ENCODE measurements around the gene UTP4.

UTP4 gene

DNA sequence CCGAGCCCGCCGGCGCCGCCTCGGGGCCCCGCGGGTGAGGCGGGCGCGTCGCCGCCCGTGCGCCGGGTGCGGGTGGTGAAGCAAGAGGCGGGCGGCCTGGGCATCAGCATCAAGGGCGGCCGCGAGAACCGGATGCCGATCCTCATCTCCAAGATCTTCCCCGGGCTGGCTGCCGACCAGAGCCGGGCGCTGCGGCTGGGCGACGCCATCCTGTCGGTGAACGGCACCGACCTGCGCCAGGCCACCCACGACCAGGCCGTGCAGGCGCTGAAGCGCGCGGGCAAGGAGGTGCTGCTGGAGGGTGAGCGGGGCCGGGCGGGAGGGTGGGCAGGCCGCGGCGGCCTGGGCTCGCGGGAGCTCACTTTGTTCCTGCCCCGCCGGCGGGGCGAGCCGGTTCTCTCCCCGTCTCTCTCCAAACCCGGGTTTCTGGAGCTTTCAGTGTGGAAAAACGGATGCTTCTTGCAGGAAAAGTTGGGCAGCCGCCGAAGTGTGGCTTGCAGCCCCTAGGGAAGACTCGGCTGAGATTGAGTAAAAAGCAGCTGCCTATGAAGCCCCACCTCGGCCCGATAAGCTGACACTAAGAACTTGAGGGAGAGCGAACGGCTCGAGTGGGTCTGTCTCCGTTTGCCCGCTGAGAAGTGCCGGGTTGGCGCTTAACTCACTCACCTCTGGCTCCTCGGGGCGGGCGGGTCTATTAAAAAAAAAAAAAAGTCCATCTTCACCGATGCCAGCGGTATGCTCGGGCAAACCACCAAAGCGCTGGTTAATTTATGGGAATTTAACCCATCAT is 55.2 kb downstream of the UTP4 start:
- Histone ChIP-seq H3K36me3 (ENCODE audit: control insufficient read depth, insufficient read depth, low read length) (no peaks in the 10 kb centered on the region), H3K9ac (ENCODE audit: low read depth, low read length) (peak overlapping the region; percentile 4), H3K4me3 (ENCODE audit: low read depth, low read length) (peak overlapping the region; percentile 64), H3K9me3 (ENCODE audit: control insufficient read depth, insufficient read depth, low read length) (no peaks in the 10 kb centered on the region), H3K4me1 (ENCODE audit: control insufficient read depth, insufficient read depth, low read length) (peaks cover 4% of the 10 kb centered on the region), H3K27me3 (ENCODE audit: control insufficient read depth, insufficient read depth, low read length) (no peaks in the 10 kb centered on the region)

DNA sequence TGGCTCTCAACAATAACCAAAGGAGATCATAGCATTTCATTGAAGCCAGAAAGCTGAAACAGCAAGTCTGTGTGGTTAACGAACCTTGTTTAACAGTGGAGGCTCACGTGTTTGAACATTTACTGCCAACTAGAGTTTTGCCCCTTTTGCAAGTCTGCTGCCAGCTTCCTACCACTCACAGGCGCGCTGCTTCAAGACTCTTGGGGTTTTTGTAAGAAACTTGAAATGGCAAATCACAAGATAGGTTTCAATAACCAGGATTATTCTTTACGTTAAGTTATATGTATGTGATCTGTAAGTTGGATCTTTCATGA is 55.7 kb downstream of the UTP4 start:
- Histone ChIP-seq H3K36me3 (ENCODE audit: control insufficient read depth, insufficient read depth, low read length) (no peaks in the 10 kb centered on the region), H3K9me3 (ENCODE audit: control insufficient read depth, insufficient read depth, low read length) (no peaks in the 10 kb centered on the region), H3K4me1 (ENCODE audit: control insufficient read depth, insufficient read depth, low read length) (peaks cover 4% of the 10 kb centered on the region), H3K4me3 (ENCODE audit: low read depth, low read length) (peak overlapping the region; percentile 64), H3K27me3 (ENCODE audit: control insufficient read depth, insufficient read depth, low read length) (no peaks in the 10 kb centered on the region), H3K9ac (ENCODE audit: low read depth, low read length) (no peak overlapping the region)

DNA sequence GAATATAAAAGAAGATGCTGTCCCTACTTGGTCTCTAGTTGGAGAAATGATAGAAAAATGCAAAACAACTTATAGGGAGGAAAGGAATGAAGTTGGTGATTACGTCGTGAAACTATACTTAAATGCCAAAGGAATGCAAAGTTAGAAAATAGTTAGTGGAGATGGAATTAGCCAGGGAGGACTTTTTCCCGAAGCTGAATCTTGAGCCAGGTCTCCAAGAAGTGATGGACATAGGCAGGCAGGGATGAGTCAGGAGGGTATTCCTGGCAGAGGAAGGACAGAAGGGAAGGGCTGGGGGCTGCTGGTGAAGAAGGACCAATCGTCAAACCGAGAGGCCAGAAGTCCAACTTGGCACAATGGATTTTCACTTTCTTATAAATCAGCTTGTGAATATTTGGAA is 56.3 kb downstream of the UTP4 start:
- H3K4me1 ChIP-seq (ENCODE audit: control insufficient read depth, insufficient read depth, low read length): peaks cover 4% of the 10 kb centered on the region
- no peak overlapping the region for H3K9ac ChIP-seq (ENCODE audit: low read depth, low read length)
- H3K36me3 ChIP-seq (ENCODE audit: control insufficient read depth, insufficient read depth, low read length): no peaks in the 10 kb centered on the region
- no peaks in the 10 kb centered on the region for H3K9me3 ChIP-seq (ENCODE audit: control insufficient read depth, insufficient read depth, low read length)
- peak overlapping the region; percentile 64 for H3K4me3 ChIP-seq (ENCODE audit: low read depth, low read length)
- H3K27me3 ChIP-seq (ENCODE audit: control insufficient read depth, insufficient read depth, low read length): no peaks in the 10 kb centered on the region

DNA sequence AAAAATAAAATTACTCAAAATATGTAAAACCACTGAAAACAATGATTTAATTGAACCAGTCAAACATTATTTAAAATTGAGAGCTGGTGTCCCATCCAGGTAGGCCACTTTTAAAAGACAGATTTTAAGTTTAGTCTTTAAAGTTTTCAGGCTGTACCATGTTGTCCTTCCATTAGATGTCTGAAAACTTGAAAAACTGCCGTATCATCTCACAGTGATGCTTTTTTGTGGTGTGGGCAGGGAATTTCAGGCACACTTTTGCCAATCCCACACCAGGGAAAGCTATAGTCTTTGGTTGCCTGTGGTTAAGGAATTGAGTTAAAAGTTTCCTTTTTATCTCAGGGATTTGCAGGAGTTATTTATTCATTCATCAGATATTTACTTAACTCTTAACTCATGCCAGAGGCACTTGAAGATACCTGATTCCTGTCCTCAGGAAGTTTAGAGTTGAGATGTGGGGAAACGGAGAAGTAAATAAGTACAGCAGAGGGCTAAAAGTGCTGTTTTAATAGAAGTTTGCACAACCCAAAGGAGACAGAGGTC is 57.7 kb downstream of the UTP4 start:
- Histone ChIP-seq H3K4me3 (ENCODE audit: low read depth, low read length) (no peak overlapping the region), H3K4me1 (ENCODE audit: control insufficient read depth, insufficient read depth, low read length) (peaks cover 4% of the 10 kb centered on the region), H3K36me3 (ENCODE audit: control insufficient read depth, insufficient read depth, low read length) (no peaks in the 10 kb centered on the region), H3K9ac (ENCODE audit: low read depth, low read length) (no peak overlapping the region), H3K27me3 (ENCODE audit: control insufficient read depth, insufficient read depth, low read length) (no peaks in the 10 kb centered on the region), H3K9me3 (ENCODE audit: control insufficient read depth, insufficient read depth, low read length) (no peaks in the 10 kb centered on the region)

DNA sequence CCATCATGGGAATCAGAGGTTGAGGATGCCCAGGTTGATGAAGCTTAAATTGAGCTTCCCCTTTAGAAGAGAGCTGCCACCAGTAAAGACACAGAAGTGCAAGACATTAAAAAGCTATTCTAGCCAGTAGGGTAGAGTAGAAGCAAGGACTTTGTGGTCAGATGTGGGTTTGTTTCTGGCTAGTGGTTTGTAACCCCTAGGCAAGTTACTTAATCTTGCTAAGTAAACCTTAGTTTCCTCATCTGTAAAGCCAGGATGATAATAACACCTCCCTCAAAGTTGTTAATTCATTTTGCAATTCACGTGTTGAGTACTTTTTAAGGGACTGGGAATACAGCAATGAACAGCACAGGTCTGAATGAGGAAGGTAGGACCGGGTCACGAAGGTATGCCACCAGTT is 58.1 kb downstream of the UTP4 start:
- Histone ChIP-seq H3K4me3 (ENCODE audit: low read depth, low read length) (no peak overlapping the region), H3K27me3 (ENCODE audit: control insufficient read depth, insufficient read depth, low read length) (no peaks in the 10 kb centered on the region), H3K4me1 (ENCODE audit: control insufficient read depth, insufficient read depth, low read length) (peaks cover 4% of the 10 kb centered on the region), H3K9me3 (ENCODE audit: control insufficient read depth, insufficient read depth, low read length) (no peaks in the 10 kb centered on the region), H3K9ac (ENCODE audit: low read depth, low read length) (no peak overlapping the region), H3K36me3 (ENCODE audit: control insufficient read depth, insufficient read depth, low read length) (no peaks in the 10 kb centered on the region)

DNA sequence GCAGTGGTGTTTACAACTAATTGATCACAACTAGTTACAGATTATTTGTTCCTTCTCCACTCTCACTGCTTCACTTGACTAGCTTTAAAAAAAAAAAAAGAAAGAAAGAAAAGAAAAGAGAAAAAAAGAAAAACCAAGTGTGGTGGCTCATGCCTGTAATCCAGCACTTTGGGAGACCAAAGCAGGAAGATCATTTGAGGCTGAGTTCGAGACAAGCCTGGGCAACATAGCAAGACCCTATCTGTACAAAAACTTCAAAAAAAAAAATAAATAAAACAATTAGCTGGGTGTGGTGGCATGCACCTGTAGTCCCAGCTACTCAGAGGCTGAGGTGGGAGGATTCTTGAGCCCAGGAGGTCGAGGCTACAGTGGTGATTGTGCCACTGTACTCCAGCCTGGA is 58.7 kb downstream of the UTP4 start:
- Histone ChIP-seq H3K27me3 (ENCODE audit: control insufficient read depth, insufficient read depth, low read length) (no peaks in the 10 kb centered on the region), H3K9ac (ENCODE audit: low read depth, low read length) (no peak overlapping the region), H3K4me1 (ENCODE audit: control insufficient read depth, insufficient read depth, low read length) (peaks cover 4% of the 10 kb centered on the region), H3K4me3 (ENCODE audit: low read depth, low read length) (no peak overlapping the region), H3K36me3 (ENCODE audit: control insufficient read depth, insufficient read depth, low read length) (no peaks in the 10 kb centered on the region), H3K9me3 (ENCODE audit: control insufficient read depth, insufficient read depth, low read length) (no peaks in the 10 kb centered on the region)

DNA sequence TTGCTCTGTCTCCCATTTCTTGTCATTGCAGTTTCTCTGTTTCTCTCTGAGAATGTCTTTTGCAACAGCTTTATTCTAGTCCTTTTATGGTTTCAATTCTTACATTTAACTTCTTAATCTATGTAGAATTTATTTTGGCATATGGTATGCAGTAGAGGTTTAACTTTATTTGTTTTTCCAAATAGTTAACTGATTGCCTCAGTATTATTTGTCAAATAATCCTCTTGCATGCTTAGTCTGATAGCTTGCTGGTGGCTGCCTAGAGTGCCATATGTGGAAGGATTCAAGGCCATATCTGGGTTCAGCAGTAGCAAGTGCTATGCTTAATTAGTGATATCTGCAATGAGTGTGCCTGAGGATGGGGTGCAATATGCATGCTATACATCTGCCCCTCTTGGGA is 61.4 kb downstream of the UTP4 start:
- no peak overlapping the region for H3K4me3 ChIP-seq (ENCODE audit: low read depth, low read length)
- H3K36me3 ChIP-seq (ENCODE audit: control insufficient read depth, insufficient read depth, low read length): no peaks in the 10 kb centered on the region

DNA sequence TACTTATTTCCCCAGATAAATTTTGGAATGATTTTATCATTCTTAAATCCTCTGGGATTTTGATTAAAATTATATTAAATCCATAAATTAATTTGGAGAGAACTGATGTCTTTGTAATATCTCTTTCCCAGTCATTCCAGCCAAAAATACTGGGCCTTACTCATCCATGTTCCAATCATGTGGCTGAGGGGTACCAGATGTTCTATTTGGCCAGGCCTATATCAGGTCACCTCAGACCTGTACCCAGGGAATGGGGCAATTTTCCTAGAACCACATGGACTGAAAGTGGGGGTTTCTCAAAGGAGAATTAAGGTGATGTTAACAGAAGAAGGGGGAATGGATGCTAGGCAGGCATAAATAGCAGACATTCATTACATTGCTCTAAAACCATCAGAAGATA is 62.0 kb downstream of the UTP4 start:
- Histone ChIP-seq H3K4me1 (ENCODE audit: control insufficient read depth, insufficient read depth, low read length) (no peaks in the 10 kb centered on the region), H3K27me3 (ENCODE audit: control insufficient read depth, insufficient read depth, low read length) (no peaks in the 10 kb centered on the region)

More for the DNA sequence above, 61.4 kb downstream of the UTP4 start:
- H3K4me1 ChIP-seq (ENCODE audit: control insufficient read depth, insufficient read depth, low read length): no peaks in the 10 kb centered on the region
- no peaks in the 10 kb centered on the region for H3K27me3 ChIP-seq (ENCODE audit: control insufficient read depth, insufficient read depth, low read length)
- H3K9me3 ChIP-seq (ENCODE audit: control insufficient read depth, insufficient read depth, low read length): no peaks in the 10 kb centered on the region
- H3K9ac ChIP-seq (ENCODE audit: low read depth, low read length): no peak overlapping the region

DNA sequence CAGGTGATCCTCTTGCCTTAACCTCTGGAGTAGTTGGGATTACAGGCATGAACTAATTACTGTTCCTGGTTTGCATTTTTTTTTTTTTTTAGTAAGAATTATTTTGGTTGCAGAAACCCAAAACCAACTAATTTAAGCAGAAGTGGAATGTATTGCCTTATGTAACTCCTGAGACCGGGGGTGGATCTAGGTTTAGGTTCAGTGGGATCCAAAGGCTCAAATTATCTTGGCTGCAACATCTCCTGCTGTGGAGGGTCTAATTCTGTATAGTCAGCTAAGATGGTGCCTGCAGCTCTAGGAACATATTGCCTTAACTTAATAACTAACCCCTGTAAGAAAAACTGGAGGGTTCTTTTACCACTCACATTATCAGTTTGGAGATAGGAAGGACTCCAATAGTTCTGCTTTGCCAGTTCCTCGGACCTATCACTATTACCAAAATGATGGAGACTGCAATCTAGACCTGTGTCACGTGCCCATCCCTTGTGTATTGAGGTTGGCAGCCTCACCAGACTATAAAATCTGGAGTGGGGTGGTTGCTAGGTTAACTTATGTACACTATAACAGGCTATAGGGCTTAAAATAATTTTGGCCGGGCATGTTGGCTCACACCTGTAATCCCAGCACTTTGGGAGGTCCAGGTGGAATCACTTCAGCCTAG is 63.0 kb downstream of the UTP4 start:
- H3K9me3 ChIP-seq (ENCODE audit: control insufficient read depth, insufficient read depth, low read length): no peaks in the 10 kb centered on the region
- H3K9ac ChIP-seq (ENCODE audit: low read depth, low read length): no peak overlapping the region

More for the DNA sequence above, 62.0 kb downstream of the UTP4 start:
- Histone ChIP-seq H3K4me3 (ENCODE audit: low read depth, low read length) (no peak overlapping the region), H3K9ac (ENCODE audit: low read depth, low read length) (no peak overlapping the region), H3K9me3 (ENCODE audit: control insufficient read depth, insufficient read depth, low read length) (no peaks in the 10 kb centered on the region), H3K36me3 (ENCODE audit: control insufficient read depth, insufficient read depth, low read length) (no peaks in the 10 kb centered on the region)

DNA sequence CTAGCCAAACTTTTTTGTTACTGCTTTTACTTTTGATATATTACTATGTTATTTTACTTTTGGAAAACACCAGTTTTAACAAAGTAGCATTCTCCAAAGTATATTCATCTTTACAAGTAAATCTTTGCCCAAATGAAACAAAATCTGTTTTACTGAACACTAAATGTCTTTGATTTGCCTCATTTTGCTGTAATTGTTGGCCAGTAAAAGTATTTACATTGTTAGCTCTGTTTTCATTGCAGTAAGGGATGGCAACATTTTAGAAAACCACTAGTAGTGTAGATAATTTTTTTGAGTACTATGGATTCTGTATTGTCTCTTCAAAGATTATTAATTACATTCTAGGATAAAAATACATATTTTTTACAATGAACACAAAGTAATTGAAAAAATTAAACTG is 65.1 kb downstream of the UTP4 start:
- Histone ChIP-seq H3K4me3 (ENCODE audit: low read depth, low read length) (no peak overlapping the region), H3K4me1 (ENCODE audit: control insufficient read depth, insufficient read depth, low read length) (no peaks in the 10 kb centered on the region), H3K36me3 (ENCODE audit: control insufficient read depth, insufficient read depth, low read length) (no peaks in the 10 kb centered on the region), H3K27me3 (ENCODE audit: control insufficient read depth, insufficient read depth, low read length) (no peaks in the 10 kb centered on the region), H3K9ac (ENCODE audit: low read depth, low read length) (no peak overlapping the region), H3K9me3 (ENCODE audit: control insufficient read depth, insufficient read depth, low read length) (no peaks in the 10 kb centered on the region)

More for the DNA sequence above, 63.0 kb downstream of the UTP4 start:
- H3K27me3 ChIP-seq (ENCODE audit: control insufficient read depth, insufficient read depth, low read length): no peaks in the 10 kb centered on the region
- H3K4me3 ChIP-seq (ENCODE audit: low read depth, low read length): no peak overlapping the region
- H3K36me3 ChIP-seq (ENCODE audit: control insufficient read depth, insufficient read depth, low read length): no peaks in the 10 kb centered on the region
- H3K4me1 ChIP-seq (ENCODE audit: control insufficient read depth, insufficient read depth, low read length): no peaks in the 10 kb centered on the region

DNA sequence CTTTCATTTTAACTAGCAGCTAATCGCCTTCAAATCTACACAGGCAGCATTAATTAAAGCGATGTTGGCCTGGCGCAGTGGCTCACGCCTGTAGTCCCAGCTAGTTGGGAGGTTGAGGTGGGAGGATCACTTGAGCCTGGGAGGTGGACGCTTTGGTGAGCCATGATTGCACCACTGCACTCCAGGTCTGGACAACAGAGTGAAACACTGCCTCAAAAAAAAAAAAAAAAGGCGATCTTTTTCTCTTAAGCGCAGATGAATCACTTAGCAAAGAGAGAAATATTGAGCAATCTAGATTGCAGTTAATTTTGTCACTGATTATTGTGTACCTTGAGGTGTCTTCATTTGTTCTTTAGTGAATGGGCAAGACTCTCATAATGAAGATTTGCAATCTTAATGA is 66.9 kb downstream of the UTP4 start:
- H3K36me3 ChIP-seq (ENCODE audit: control insufficient read depth, insufficient read depth, low read length): no peaks in the 10 kb centered on the region
- no peaks in the 10 kb centered on the region for H3K27me3 ChIP-seq (ENCODE audit: control insufficient read depth, insufficient read depth, low read length)
- H3K4me1 ChIP-seq (ENCODE audit: control insufficient read depth, insufficient read depth, low read length): no peaks in the 10 kb centered on the region
- no peak overlapping the region for H3K4me3 ChIP-seq (ENCODE audit: low read depth, low read length)
- H3K9me3 ChIP-seq (ENCODE audit: control insufficient read depth, insufficient read depth, low read length): no peaks in the 10 kb centered on the region
- H3K9ac ChIP-seq (ENCODE audit: low read depth, low read length): no peak overlapping the region

DNA sequence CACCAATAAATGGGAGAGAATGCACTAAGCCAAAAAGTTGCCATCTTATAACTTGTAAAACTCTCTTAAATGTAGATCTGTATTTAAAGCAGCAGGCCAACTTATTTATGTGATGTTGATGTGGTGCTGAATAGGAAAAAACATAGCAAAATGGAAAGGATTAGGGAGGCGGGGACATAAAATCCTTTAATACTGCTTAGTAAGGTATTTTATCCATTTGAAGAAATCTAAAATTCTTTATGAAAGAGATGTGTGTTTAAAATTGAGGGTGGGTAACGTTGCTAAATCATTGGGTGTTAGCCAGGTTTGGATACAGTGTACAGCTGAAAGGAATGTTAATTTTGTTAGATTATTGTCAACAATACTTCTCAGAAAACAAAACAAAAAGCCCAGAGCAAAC is 68.8 kb downstream of the UTP4 start:
- Histone ChIP-seq H3K27me3 (ENCODE audit: control insufficient read depth, insufficient read depth, low read length) (no peaks in the 10 kb centered on the region), H3K4me3 (ENCODE audit: low read depth, low read length) (no peak overlapping the region), H3K36me3 (ENCODE audit: control insufficient read depth, insufficient read depth, low read length) (no peaks in the 10 kb centered on the region), H3K4me1 (ENCODE audit: control insufficient read depth, insufficient read depth, low read length) (no peaks in the 10 kb centered on the region), H3K9ac (ENCODE audit: low read depth, low read length) (no peak overlapping the region), H3K9me3 (ENCODE audit: control insufficient read depth, insufficient read depth, low read length) (no peaks in the 10 kb centered on the region)

Measured in iPS-15b (cell line).